Endothelial cell of umbilical vein (primary cell): ENCODE results near the gene KDM4C.

Source experiments
- CTCF ChIP-seq, 2 donors: IDR thresholded peaks; 1 replicate in 1 of 2; 2 replicates in 1 of 2; pipeline ENCODE4 v1.5.1; 2011; ENCODE audit warnings: low read length in 2 of 2, mild to moderate bottlenecking in 2 of 2, moderate library complexity in 2 of 2, control low read depth in 1 of 2, inconsistent platforms in 1 of 2, low read depth in 1 of 2; ENCODE audit not compliant: insufficient read depth in 1 of 2; ENCODE audit errors: extremely low read depth in 1 of 2
- EZH2 ChIP-seq: IDR thresholded peaks from 2 replicates; pipeline ENCODE4 v1.6.1; 2012; ENCODE audit warnings: borderline replicate concordance, low read depth, mild to moderate bottlenecking, moderate library complexity, low read length, inconsistent platforms; ENCODE audit not compliant: severe bottlenecking
- GATA2 ChIP-seq: IDR thresholded peaks from 2 replicates; pipeline ENCODE4 v1.7.0; 2011; ENCODE audit warnings: low read depth, mild to moderate bottlenecking, moderate library complexity, mixed read lengths, low read length; ENCODE audit not compliant: insufficient read length, insufficient read depth
- JUN ChIP-seq: IDR thresholded peaks from 2 replicates; pipeline ENCODE4 v1.6.1; 2011; ENCODE audit warnings: borderline replicate concordance, low read depth; ENCODE audit not compliant: insufficient read length, insufficient read depth
- MAX ChIP-seq: IDR thresholded peaks from 2 replicates; pipeline ENCODE4 v1.6.1; 2011; ENCODE audit not compliant: insufficient read depth, insufficient read length
- POLR2A ChIP-seq: IDR thresholded peaks from 2 replicates; pipeline ENCODE4 v1.6.1; 2012; ENCODE audit warnings: low read depth, mild to moderate bottlenecking, control low read depth, low read length
- POLR2AphosphoS5 ChIP-seq: IDR thresholded peaks from 2 replicates; pipeline ENCODE4 v1.6.1; 2012; ENCODE audit warnings: low read depth, mild to moderate bottlenecking, control low read depth, low read length, moderate library complexity; ENCODE audit not compliant: insufficient read depth

GRCh38 chr9:7097785-7098752, 340.3 kb downstream of the KDM4C start:
- no peak for TF ChIP-seq CTCF (IDR thresholded peaks at IDR 0.05; ENCODE audit: extremely low read depth in 1 of 2, insufficient read depth in 1 of 2, low read depth in 1 of 2, low read length in 2 of 2)
- no peak for TF ChIP-seq POLR2A
- TF ChIP-seq EZH2: no peak
- TF ChIP-seq MAX: no peak
- no peak for TF ChIP-seq JUN
- peak; percentile 19 for TF ChIP-seq GATA2
- TF ChIP-seq POLR2AphosphoS5: no peak
